Panc1 (cell line): ENCODE measurements around the gene MAP2K4. TPM values are rescaled to one million over a fixed set of nuclear protein-coding genes. Genes with fewer than 3 reads are reported as not detected.

ENCODE experiments used
- ATAC-seq: fragments of 200-7000 bp; cut with Tn5 transposase; 2 replicates; pipeline ENCODE4 v1.9.1; 2020; ENCODE audit warnings: mild to moderate bottlenecking, moderate library complexity
- BruUV-seq: library from RNA; stranded (reverse); fragments of 400-500 nt; replicated peaks from 2 replicates; lab custom pipeline; 2021; lab: Mats Ljungman, UMichigan
- CTCF ChIA-PET: fragments of 300-600 bp; sonication (Branson Sonifier 250); formaldehyde crosslinking; loops from one replicate; lab custom pipeline; 2022; ENCODE audit warnings: antibody characterized with exemption; lab: Charles Lee
- POLR2A ChIA-PET: fragments of 300-600 bp; sonication (Branson Sonifier 250); formaldehyde crosslinking; loops from one replicate; lab custom pipeline; 2022; ENCODE audit warnings: antibody characterized with exemption; lab: Charles Lee
- DNase-seq: peaks from one replicate; pipeline ENCODE4 v3.0.0-alpha.2; 2010; ENCODE audit warnings: low read depth, low spot score
- H3K27ac ChIP-seq: 2 replicates; pipeline ENCODE4 v1.5.1; 2011; ENCODE audit warnings: mild to moderate bottlenecking, low read length, inconsistent platforms
- H3K27me3 ChIP-seq: fragments of 200-500 bp; sonication (Bioruptor generic); 2 replicates; pipeline ENCODE4 v1.6.0; 2014; ENCODE audit warnings: low read length, inconsistent platforms; ENCODE audit not compliant: control insufficient read depth, insufficient read depth
- H3K36me3 ChIP-seq: fragments of 200-500 bp; sonication (Bioruptor generic); 2 replicates; pipeline ENCODE4 v1.5.1; 2014; ENCODE audit warnings: inconsistent platforms, mild to moderate bottlenecking, low read length, moderate library complexity; ENCODE audit not compliant: control insufficient read depth, insufficient read depth
- H3K4me1 ChIP-seq: 2 replicates; pipeline ENCODE4 v1.5.1; 2011; ENCODE audit warnings: inconsistent platforms, mild to moderate bottlenecking, low read length, moderate library complexity; ENCODE audit not compliant: control insufficient read depth, insufficient read depth
- H3K4me3 ChIP-seq, 2 experiments: 2 replicates each; pipeline ENCODE4 v1.5.1; 2011 to 2012; ENCODE audit warnings: low read depth in 2 of 2, low read length in 2 of 2, mild to moderate bottlenecking in 2 of 2, inconsistent platforms in 1 of 2, moderate library complexity in 1 of 2
- H3K9me3 ChIP-seq: fragments of 200-500 bp; sonication (Bioruptor generic); 2 replicates; pipeline ENCODE4 v1.5.1; 2014; ENCODE audit warnings: low read depth, mild to moderate bottlenecking, inconsistent platforms, low read length, moderate library complexity; ENCODE audit not compliant: control insufficient read depth, insufficient read depth
- CTCF ChIP-seq: fragments of 450-650 bp; IDR thresholded peaks from 2 replicates; pipeline ENCODE4 v1.5.1; 2017; ENCODE audit warnings: mild to moderate bottlenecking
- POLR2AphosphoS5 ChIP-seq: IDR thresholded peaks from 2 replicates; pipeline ENCODE4 v1.6.1; 2012; ENCODE audit warnings: mild to moderate bottlenecking, low read depth, low read length, moderate library complexity
- REST ChIP-seq, 2 experiments: IDR thresholded peaks; 2 replicates each; pipeline ENCODE4 v1.6.1; 2011 to 2012; ENCODE audit warnings: low read depth in 2 of 2, control low read depth in 1 of 2, low read length in 1 of 2, mild to moderate bottlenecking in 1 of 2, moderate library complexity in 1 of 2; ENCODE audit not compliant: insufficient read depth in 1 of 2
- SIN3A ChIP-seq: IDR thresholded peaks from 2 replicates; pipeline ENCODE4 v1.6.1; 2012; ENCODE audit warnings: low read depth, mild to moderate bottlenecking, low read length, moderate library complexity, borderline replicate concordance; ENCODE audit not compliant: insufficient read depth
- TCF7L2 ChIP-seq: IDR thresholded peaks from 2 replicates; pipeline ENCODE4 v1.6.1; 2011; ENCODE audit warnings: mild to moderate bottlenecking, low read depth, low read length, inconsistent platforms
- in situ Hi-C: cut with HindIII; loops from 2 replicates; pipeline ENCODE4 v1.10.0; 2016; ENCODE audit warnings: low sequenced_read_pairs, low pct_unique_long_range_greater_than_20kb
- intact Hi-C: fragments of 100-400 bp; cut with micrococcal nuclease; formaldehyde crosslinking; loops from one replicate; pipeline ENCODE4 v1.10.0; 2022; ENCODE audit not compliant: unreplicated experiment
- total RNA-seq: library from RNA; stranded (reverse); gene quantifications from one replicate; pipeline ENCODE4 v1.2.1, GENCODE V29; 2021; ENCODE audit not compliant: unreplicated experiment

The MAP2K4 gene
- total RNA-seq, 1 experiment from 2014 or later = 16.8 TPM

DNA sequence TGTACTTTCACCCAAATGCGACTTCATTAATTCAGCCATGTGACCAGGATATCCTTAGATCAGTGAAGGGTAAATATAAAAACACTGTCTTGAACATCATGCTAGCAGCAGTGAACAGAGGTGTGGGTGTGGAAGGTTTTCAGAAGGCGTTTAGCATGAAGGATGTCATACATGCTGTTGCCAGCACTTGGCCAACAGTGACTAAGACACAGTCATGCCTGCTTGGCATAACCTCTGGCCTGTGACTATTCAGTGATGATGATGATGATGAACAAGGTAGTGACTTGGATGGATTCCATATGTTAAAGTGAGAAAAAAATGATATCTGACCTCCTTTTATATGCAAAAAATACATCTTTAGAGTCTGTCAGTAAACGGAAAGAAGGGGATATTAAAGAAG is 97.9 kb downstream of the MAP2K4 start:
- ATAC-seq (no peak), DNase-seq (no peak)
- intact Hi-C loops (no loop called here), in situ Hi-C loops (no loop called here)
- no TSS peak for BruUV-seq
- no peaks in the 10 kb centered on the region for H3K27me3 ChIP-seq
- POLR2A ChIA-PET = no interaction called here
- H3K4me1 ChIP-seq = no peaks in the 10 kb centered on the region
- CTCF ChIA-PET = no interaction called here
- no peaks in the 10 kb centered on the region for H3K9me3 ChIP-seq
- no peak overlapping the region for H3K27ac ChIP-seq
- TF ChIP-seq SIN3A (no peak), REST (IDR thresholded peaks at IDR 0.05; ENCODE audit: insufficient read depth in 1 of 2, low read depth in 2 of 2, low read length in 1 of 2) (no peak), POLR2AphosphoS5 (no peak), TCF7L2 (no peak), CTCF (no peak)
- H3K4me3 ChIP-seq = no peak overlapping the region
- no peaks in the 10 kb centered on the region for H3K36me3 ChIP-seq

DNA sequence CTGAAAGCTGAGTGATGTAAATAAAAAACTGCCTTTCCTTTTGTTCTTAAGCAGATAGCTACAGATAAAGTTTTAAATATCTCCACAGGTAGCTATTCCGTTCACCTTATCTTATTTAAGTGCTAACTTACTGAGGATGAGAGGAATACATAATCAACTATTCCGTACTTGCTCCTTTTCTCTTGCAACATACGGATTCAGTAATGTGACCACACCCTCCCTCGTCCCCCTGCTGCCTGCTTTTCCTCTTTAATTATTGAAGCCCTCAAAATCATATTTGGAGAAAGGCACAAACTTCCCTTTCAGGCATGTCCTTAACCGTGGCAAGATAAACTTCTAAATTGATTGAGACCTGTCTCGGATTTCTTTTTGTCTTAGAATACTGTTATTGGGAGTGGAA is 101.4 kb downstream of the MAP2K4 start:
- in situ Hi-C loops = no loop called here
- no peaks in the 10 kb centered on the region for H3K36me3 ChIP-seq
- ATAC-seq (no peak), DNase-seq (no peak)
- no peaks in the 10 kb centered on the region for H3K27me3 ChIP-seq
- no peaks in the 10 kb centered on the region for H3K9me3 ChIP-seq
- no peaks in the 10 kb centered on the region for H3K4me1 ChIP-seq
- no peak overlapping the region for H3K27ac ChIP-seq
- ChIA-PET POLR2A (no interaction called here), CTCF (no interaction called here)
- no peak overlapping the region for H3K4me3 ChIP-seq
- BruUV-seq = no TSS peak
- no peak for TF ChIP-seq POLR2AphosphoS5
- TF ChIP-seq REST (IDR thresholded peaks at IDR 0.05; ENCODE audit: insufficient read depth in 1 of 2, low read depth in 2 of 2, low read length in 1 of 2) = no peak
- no peak for TF ChIP-seq SIN3A
- no peak for TF ChIP-seq TCF7L2
- TF ChIP-seq CTCF = no peak
- intact Hi-C loops = no loop called here
